DLD1 (cell line): ENCODE results near the gene SLC6A18.

ENCODE experiments used
- in situ Hi-C: cut with HindIII; loops from 2 replicates; pipeline ENCODE4 v1.10.0; 2017; ENCODE audit warnings: low sequenced_read_pairs

The SLC6A18 gene

GRCh38 chr5:1202026-1202797 is 23.0 kb upstream of the SLC6A18 start:
- in situ Hi-C loops, result loop anchor here (25.0 kb wide), 2 partner anchors 260 to 460 kb away; no protein-coding TSS in a partner anchor

- in situ Hi-C loops, result loop anchor here (25.0 kb wide), 2 partner anchors 260 to 460 kb away; no protein-coding TSS in a partner anchor
These were observed 22.4 kb upstream of the SLC6A18 start for GRCh38 chr5:1202798-1203185.

GRCh38 chr5:1203311-1203967 is 21.7 kb upstream of the SLC6A18 start:
- in situ Hi-C loops, result loop anchor here (25.0 kb wide), 2 partner anchors 259 to 459 kb away; no protein-coding TSS in a partner anchor

GRCh38 chr5:1203968-1204692 is 21.1 kb upstream of the SLC6A18 start:
- in situ Hi-C loops, result loop anchor here (25.0 kb wide), 2 partner anchors 258 to 458 kb away; no protein-coding TSS in a partner anchor

GRCh38 chr5:1204693-1205242 is 20.4 kb upstream of the SLC6A18 start:
- in situ Hi-C loops, result loop anchor here (25.0 kb wide), 2 partner anchors 258 to 458 kb away; no protein-coding TSS in a partner anchor

- in situ Hi-C loops, result loop anchor here (25.0 kb wide), 2 partner anchors 257 to 457 kb away; no protein-coding TSS in a partner anchor
These were observed 19.7 kb upstream of the SLC6A18 start for GRCh38 chr5:1205255-1206180.

GRCh38 chr5:1206521-1207412 is 18.4 kb upstream of the SLC6A18 start:
- in situ Hi-C loops, result loop anchor here (25.0 kb wide), 2 partner anchors 256 to 456 kb away; no protein-coding TSS in a partner anchor

- in situ Hi-C loops, result loop anchor here (25.0 kb wide), 2 partner anchors 255 to 455 kb away; no protein-coding TSS in a partner anchor
These were observed 17.6 kb upstream of the SLC6A18 start for GRCh38 chr5:1207555-1207954.

GRCh38 chr5:1208221-1208742 is 16.9 kb upstream of the SLC6A18 start:
- in situ Hi-C loops, result loop anchor here (25.0 kb wide), 2 partner anchors 254 to 454 kb away; no protein-coding TSS in a partner anchor

GRCh38 chr5:1208743-1209488 is 16.3 kb upstream of the SLC6A18 start:
- in situ Hi-C loops, result loop anchor here (25.0 kb wide), 2 partner anchors 253 to 453 kb away; no protein-coding TSS in a partner anchor

GRCh38 chr5:1209489-1209852 is 15.7 kb upstream of the SLC6A18 start:
- in situ Hi-C loops, result loop anchor here (25.0 kb wide), 2 partner anchors 253 to 453 kb away; no protein-coding TSS in a partner anchor

- in situ Hi-C loops, result loop anchor here (25.0 kb wide), 2 partner anchors 252 to 452 kb away; no protein-coding TSS in a partner anchor
These were observed 15.0 kb upstream of the SLC6A18 start for GRCh38 chr5:1209896-1210776.

GRCh38 chr5:1210832-1211251 is 14.3 kb upstream of the SLC6A18 start:
- in situ Hi-C loops, result loop anchor here (25.0 kb wide), 2 partner anchors 251 to 451 kb away; no protein-coding TSS in a partner anchor

- in situ Hi-C loops, result loop anchor here (25.0 kb wide), 2 partner anchors 251 to 451 kb away; no protein-coding TSS in a partner anchor
These were observed 13.5 kb upstream of the SLC6A18 start for GRCh38 chr5:1211701-1212100.

GRCh38 chr5:1212271-1212670 is 12.9 kb upstream of the SLC6A18 start:
- in situ Hi-C loops, result loop anchor here (25.0 kb wide), 2 partner anchors 250 to 450 kb away; no protein-coding TSS in a partner anchor

- in situ Hi-C loops, result loop anchor here (25.0 kb wide), 2 partner anchors 249 to 449 kb away; no protein-coding TSS in a partner anchor
These were observed 12.3 kb upstream of the SLC6A18 start for GRCh38 chr5:1212881-1213280.
